Measurements from ENCODE around the gene EIF4G3.

DNA sequence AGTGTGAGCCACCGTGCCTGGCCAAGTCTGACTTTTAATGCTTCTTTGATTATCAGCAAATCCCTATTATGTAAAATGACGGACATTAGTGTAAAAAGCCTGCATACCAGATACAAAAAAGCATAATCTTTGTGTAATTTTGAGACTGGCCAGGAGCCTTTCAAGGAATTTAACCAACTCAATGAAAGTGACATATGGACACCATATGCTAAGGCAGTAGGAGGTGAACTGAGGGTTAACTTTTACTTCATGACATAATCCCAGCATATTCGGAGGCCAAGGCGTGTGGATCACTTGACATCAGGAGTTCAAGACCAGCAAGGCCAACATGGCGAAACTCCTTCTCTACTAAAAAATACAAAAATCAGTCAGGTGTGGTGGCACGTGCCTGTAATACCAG lies 94.6 kb downstream of the EIF4G3 start:
- TF ChIP-seq BCL11A (IDR thresholded peaks at IDR 0.05; ENCODE audit: low read depth, low read length) (no peak), NR2F1 (conservative IDR thresholded peaks at IDR 0.05) (no peak), ZNF274 (IDR thresholded peaks at IDR 0.05; ENCODE audit: insufficient read depth, insufficient read length) (no peak), JUND (IDR thresholded peaks at IDR 0.05; ENCODE audit: low read depth, low read length) (no peak), CTCF (IDR thresholded peaks at IDR 0.05 in 2 of 3, conservative IDR thresholded peaks at IDR 0.05 in 1 of 3; ENCODE audit: control insufficient read depth in 2 of 3, extremely low read depth in 1 of 3, insufficient read depth in 1 of 3, low read depth in 3 of 3, low read length in 3 of 3) (no peak), NFYB (IDR thresholded peaks at IDR 0.05; ENCODE audit: insufficient read depth, low read depth, low read length) (no peak)

All from GM12878 (cell line).